Activated naive CD4-positive, alpha-beta T cell treated with anti-CD3 and anti-CD28 coated beads, Interleukin-2, amount 50 U/mL, for 72 hours (primary cell): ENCODE results near the gene PLA2G1B. TPM values are rescaled to one million over a fixed set of nuclear protein-coding genes. Genes with fewer than 3 reads are reported as not detected.

ENCODE experiments used
- ATAC-seq, 2 donors: fragments of 150-1000 bp; cut with Tn5 transposase; 2 replicates each; pipeline ENCODE4 v1.10.0; 2021; ENCODE audit warnings: mild to moderate bottlenecking in 2 of 2, moderate library complexity in 2 of 2
- DNase-seq, 2 donors: peaks; one replicate each; pipeline ENCODE4 v3.0.0; 2021 to 2022; ENCODE audit warnings: low spot score in 2 of 2
- H3K27ac Mint-ChIP-seq, 2 donors: one replicate each; pipeline ENCODE4 v1.8.0; 2022; ENCODE audit warnings: mild to moderate bottlenecking in 2 of 2, mixed read lengths in 2 of 2
- H3K36me3 Mint-ChIP-seq, 2 donors: one replicate each; pipeline ENCODE4 v1.8.0; 2022; ENCODE audit warnings: mixed read lengths in 2 of 2
- H3K9me3 Mint-ChIP-seq, 2 donors: one replicate each; pipeline ENCODE4 v1.8.0; 2022; ENCODE audit warnings: mixed read lengths in 2 of 2
- total RNA-seq, 2 donors: library from RNA; stranded (reverse); gene quantifications; one replicate each; pipeline ENCODE4 v1.2.3, GENCODE V29; 2022

PLA2G1B gene
- total RNA-seq, 2 donors from 2014 or later: not detected

- peak within 1 kb of the TSS; percentile 83 to 87 for H3K27ac Mint-ChIP-seq
These were observed 25.4 kb downstream of the PLA2G1B start, which contains the start of gene SIRT4 for GRCh38 chr12:120301962-120302815. Gene SIRT4 (plus strand): TSS chr12:120302321. CDS start chr12:120303562, 1,241 bp downstream.

GRCh38 chr12:120292661-120293531, 34.7 kb downstream of the PLA2G1B start, which contains the start of gene RNU4-1:
Gene RNU4-1 (minus strand): TSS chr12:120293237.
- H3K36me3 Mint-ChIP-seq: no peaks in the 10 kb centered on the region
- DNase-seq: peak; percentile 72 to 83
- H3K9me3 Mint-ChIP-seq: no peaks in the 10 kb centered on the region
- no peak within 1 kb of the TSS for H3K27ac Mint-ChIP-seq
- ATAC-seq: peak; percentile 50 to 59

More at GRCh38 chr12:120301962-120302815, 25.4 kb downstream of the PLA2G1B start, which contains the start of gene SIRT4:
- Mint-ChIP-seq H3K36me3 (peaks cover 0 to 6% of the 10 kb centered on the region in 2 donors), H3K9me3 (no peaks in the 10 kb centered on the region)
- ATAC-seq (peak; percentile 100), DNase-seq (peak; percentile 82 to 87)

GRCh38 chr12:120292411-120292660, 35.2 kb downstream of the PLA2G1B start:
- no peak overlapping the region for H3K27ac Mint-ChIP-seq
- no peaks in the 10 kb centered on the region for H3K9me3 Mint-ChIP-seq
- ATAC-seq: peak; percentile 0 to 13
- DNase-seq: no peak
- H3K36me3 Mint-ChIP-seq: no peaks in the 10 kb centered on the region

DNA sequence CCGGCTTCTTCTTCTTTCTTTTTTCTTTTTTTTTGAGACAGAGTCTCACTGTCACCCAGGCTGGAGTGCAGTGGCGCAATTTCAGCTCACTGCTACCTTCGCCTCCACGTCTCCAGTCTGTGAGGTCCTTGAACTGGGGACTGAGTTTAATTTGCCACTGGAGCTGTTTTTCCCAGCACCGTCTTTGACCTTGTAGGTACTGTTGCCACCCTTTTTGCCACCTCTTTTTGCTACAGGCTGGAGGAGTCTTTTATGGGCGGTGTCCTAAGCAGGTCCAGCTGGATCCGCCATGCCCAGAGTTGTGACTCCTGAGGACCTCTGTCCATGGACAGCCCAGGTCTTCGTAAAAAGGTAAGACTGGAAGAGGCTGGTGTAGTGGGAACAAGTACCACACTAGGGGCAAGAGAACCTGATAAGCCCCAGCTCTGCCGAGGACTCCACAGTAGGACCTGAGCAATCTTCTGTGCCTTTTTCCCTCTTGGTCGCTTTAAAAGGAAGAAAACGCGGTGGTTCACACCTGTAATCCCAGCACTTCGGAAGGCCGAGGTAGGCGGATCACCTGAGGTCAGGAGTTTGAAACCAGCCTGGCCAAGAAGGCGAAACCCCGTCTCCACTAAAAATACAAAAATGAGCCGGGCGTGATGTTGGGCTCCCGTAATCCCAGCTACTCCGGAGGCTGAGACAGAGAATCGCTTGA, 36.8 kb downstream of the PLA2G1B start:
- ATAC-seq (peak in 1 of 2 donors; percentile 18), DNase-seq (peak in 1 of 2 donors; percentile 33)
- no peaks in the 10 kb centered on the region for H3K9me3 Mint-ChIP-seq
- H3K27ac Mint-ChIP-seq: no peak overlapping the region
- H3K36me3 Mint-ChIP-seq: no peaks in the 10 kb centered on the region

- ATAC-seq (no peak), DNase-seq (no peak)
- Mint-ChIP-seq H3K27ac (no peak overlapping the region), H3K36me3 (no peaks in the 10 kb centered on the region), H3K9me3 (no peaks in the 10 kb centered on the region)
These were observed 40.1 kb downstream of the PLA2G1B start for GRCh38 chr12:120287491-120287890.

DNA sequence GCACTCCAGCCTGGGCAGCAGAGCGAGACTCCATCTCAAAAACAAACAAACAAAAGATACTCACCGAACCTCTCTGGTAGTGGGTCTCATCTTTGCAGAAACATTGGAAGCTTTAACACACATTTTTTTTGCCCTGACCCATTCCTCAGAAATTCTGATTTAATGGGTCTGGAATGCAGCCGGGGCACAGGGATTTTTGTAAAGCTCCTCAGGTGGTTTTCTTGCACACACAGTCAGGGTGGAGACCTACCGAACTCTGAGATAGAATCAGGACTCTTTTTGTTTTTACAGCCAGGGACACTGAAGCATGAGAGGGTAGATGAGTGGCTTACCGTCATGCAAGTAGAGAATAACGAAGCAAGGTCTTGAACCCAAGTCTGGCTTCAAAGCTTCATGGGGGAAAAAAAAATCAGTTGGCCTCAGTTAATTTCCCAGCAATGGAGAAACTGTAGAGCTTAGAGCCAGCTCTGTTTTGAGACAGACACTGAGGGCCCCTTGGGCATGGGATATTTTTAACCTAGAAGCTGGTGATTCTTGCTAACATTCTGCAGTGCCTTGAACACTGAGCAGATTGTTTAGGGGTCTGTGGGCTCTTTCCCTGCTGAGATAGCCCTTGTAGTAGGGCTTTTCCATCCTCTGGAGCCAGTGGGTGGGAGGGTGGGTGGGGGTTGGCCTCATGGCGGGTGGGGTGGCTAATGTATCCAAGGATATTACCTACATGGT, 40.6 kb downstream of the PLA2G1B start:
- Mint-ChIP-seq H3K36me3 (no peaks in the 10 kb centered on the region), H3K27ac (no peak overlapping the region), H3K9me3 (no peaks in the 10 kb centered on the region)

DNA sequence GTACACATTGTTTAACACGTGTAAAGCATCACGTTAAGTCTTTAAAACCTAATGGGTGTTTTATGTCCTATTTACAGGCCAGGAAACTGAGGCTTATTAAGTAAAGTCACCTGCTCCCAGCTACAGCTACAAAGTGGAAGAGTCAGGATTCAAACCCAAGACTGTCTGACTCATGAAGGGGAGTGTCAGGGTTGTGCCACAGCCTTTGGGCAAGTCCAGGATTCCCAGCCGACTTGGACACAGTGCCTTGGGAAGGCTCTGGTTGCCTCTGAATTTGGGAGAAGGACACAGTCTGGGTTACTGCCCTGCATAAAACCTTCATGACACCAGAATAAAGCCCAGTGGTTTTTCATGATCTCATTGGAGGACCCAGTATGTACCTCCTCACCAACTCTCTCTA, 43.2 kb downstream of the PLA2G1B start:
- ATAC-seq (no peak), DNase-seq (no peak)
- Mint-ChIP-seq H3K9me3 (no peaks in the 10 kb centered on the region), H3K27ac (no peak overlapping the region), H3K36me3 (no peaks in the 10 kb centered on the region)

More for the DNA sequence above, 40.6 kb downstream of the PLA2G1B start:
- DNase-seq: no peak
- no peak for ATAC-seq

DNA sequence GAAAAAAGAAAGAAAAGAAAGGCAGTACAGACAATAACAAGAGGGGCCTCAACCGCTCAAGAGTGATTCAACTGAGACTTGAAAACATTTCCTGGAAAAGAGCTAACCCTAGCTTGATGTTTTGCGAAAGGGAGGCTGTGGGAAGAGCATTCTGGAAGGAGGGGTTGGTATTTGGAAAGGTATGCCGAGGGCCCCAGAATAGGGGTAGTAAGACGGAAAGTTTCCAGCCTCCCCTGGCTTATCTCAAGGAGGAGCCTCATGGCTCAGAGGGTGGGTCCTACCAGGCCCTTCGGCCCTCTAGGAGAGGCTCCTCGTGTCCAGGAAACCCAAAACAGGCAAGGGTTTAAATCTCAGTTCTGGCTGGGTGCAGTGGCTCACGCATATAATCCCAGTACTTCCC, 44.3 kb downstream of the PLA2G1B start:
- Mint-ChIP-seq H3K9me3 (no peaks in the 10 kb centered on the region), H3K27ac (no peak overlapping the region), H3K36me3 (no peaks in the 10 kb centered on the region)
- no peak for DNase-seq
- no peak for ATAC-seq

- no peaks in the 10 kb centered on the region for H3K36me3 Mint-ChIP-seq
- ATAC-seq (no peak), DNase-seq (no peak)
- H3K9me3 Mint-ChIP-seq: no peaks in the 10 kb centered on the region
- H3K27ac Mint-ChIP-seq: no peak overlapping the region
These were observed 49.2 kb downstream of the PLA2G1B start for GRCh38 chr12:120278137-120279069.

GRCh38 chr12:120276734-120277133, 50.8 kb downstream of the PLA2G1B start:
- no peaks in the 10 kb centered on the region for H3K9me3 Mint-ChIP-seq
- no peak overlapping the region for H3K27ac Mint-ChIP-seq
- no peaks in the 10 kb centered on the region for H3K36me3 Mint-ChIP-seq
- no peak for DNase-seq
- ATAC-seq: no peak

Other genes starting within 250 kb of the PLA2G1B start
- gene RAB35, start 211.0 kb downstream of the PLA2G1B start, total RNA-seq: 10 to 100 TPM; 38.7 to 59.6 TPM
- 100 to 1,000 TPM; 114 to 131 TPM for gene GCN1, start 133.1 kb downstream of the PLA2G1B start, total RNA-seq
- 1,000 to 10,000 TPM; 4,045 to 4,525 TPM for gene RPLP0, start 126.7 kb downstream of the PLA2G1B start, total RNA-seq
- 10 to 100 TPM; 49.8 to 66.8 TPM for gene PXN, start 62.0 kb downstream of the PLA2G1B start, total RNA-seq
- 1,000 to 10,000 TPM; 2,655 to 3,867 TPM for gene RNU4-2, start 35.9 kb downstream of the PLA2G1B start, total RNA-seq
- gene RNU4-1, start 34.5 kb downstream of the PLA2G1B start, total RNA-seq: 1,000 to 10,000 TPM; 1,753 to 2,211 TPM
- gene SIRT4, start 25.5 kb downstream of the PLA2G1B start, total RNA-seq: 1 to 10 TPM; 3.3 TPM
- gene MSI1, start 41.4 kb upstream of the PLA2G1B start, total RNA-seq: under 1 TPM in 1 of 2 donors, not detected in 1; 0.51 TPM
- 100 to 1,000 TPM; 416 to 490 TPM for gene COX6A1, start 110.3 kb upstream of the PLA2G1B start, total RNA-seq
- gene TRIAP1, start 118.6 kb upstream of the PLA2G1B start, total RNA-seq: 10 to 100 TPM; 33.8 to 49.5 TPM
- 10 to 100 TPM; 27.5 to 46.3 TPM for gene GATC, start 118.7 kb upstream of the PLA2G1B start, total RNA-seq
- 100 to 1,000 TPM; 148 to 207 TPM for gene SRSF9, start 142.0 kb upstream of the PLA2G1B start, total RNA-seq
- gene DYNLL1, start 168.3 kb upstream of the PLA2G1B start, total RNA-seq: 100 to 1,000 TPM in 1 of 2 donors, 10 to 100 TPM in 1; 49.5 to 157 TPM
- 10 to 100 TPM in 1 of 2 donors, 1 to 10 TPM in 1; 9.7 to 37.8 TPM for gene COQ5, start 201.4 kb upstream of the PLA2G1B start, total RNA-seq
- 100 to 1,000 TPM; 182 to 196 TPM for gene RNF10, start 206.6 kb upstream of the PLA2G1B start, total RNA-seq